Neural progenitor cell (in vitro differentiated cells): ENCODE data around the gene RBM12.

Source experiments
- EZH2 ChIP-seq: fragments of 200-600 bp; sonication (generic); IDR thresholded peaks from 2 replicates; pipeline ENCODE4 v1.6.1; 2017; ENCODE audit warnings: antibody characterized with exemption, mild to moderate bottlenecking, moderate library complexity
- EZH2phosphoT487 ChIP-seq: fragments of 200-600 bp; sonication (generic); IDR thresholded peaks from 2 replicates; pipeline ENCODE4 v1.6.1; 2017; ENCODE audit warnings: antibody characterized with exemption
- TF ChIP-seq, protein P1 (sequence below): fragments of 200-600 bp; sonication (generic); IDR thresholded peaks from 2 replicates; pipeline ENCODE4 v1.5.1; 2017; ENCODE audit warnings: antibody characterized with exemption, mild to moderate bottlenecking

DNA sequence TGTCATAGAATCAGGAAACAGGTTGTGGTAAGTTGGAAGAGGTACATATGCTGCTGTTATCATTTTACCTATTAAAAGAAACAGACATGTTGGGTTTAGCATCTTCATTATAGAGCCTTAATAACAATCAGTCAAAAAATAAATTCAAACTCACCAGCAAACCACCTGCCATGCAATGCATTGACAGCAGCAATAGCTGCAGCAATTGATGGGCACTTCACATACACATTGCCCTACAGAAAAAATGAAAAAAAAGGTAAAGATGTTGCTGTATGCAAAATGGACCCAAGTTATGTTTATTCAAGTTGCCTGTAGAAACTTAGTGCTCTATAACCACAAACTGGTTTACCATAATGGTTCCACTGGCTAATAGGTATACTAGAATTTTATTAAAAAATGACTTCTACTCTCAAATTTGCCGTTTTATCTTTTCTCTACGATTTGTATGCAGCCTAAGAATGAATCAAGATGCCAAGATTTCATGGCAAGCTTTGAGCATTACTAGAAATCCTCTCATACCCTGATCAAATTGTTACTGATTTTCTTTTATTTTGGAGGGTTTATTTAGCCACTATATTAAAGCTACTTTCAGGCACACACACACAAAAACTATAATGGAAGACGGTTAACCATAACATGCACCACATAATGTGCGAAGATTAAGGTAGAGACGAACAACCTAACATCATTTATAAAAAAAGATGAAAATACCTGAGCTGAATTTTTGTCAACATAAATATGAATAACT, 40.0 kb upstream of the RBM12 start:
- TF ChIP-seq EZH2 (no peak), EZH2phosphoT487 (no peak)
- TF ChIP-seq, protein P1, sequence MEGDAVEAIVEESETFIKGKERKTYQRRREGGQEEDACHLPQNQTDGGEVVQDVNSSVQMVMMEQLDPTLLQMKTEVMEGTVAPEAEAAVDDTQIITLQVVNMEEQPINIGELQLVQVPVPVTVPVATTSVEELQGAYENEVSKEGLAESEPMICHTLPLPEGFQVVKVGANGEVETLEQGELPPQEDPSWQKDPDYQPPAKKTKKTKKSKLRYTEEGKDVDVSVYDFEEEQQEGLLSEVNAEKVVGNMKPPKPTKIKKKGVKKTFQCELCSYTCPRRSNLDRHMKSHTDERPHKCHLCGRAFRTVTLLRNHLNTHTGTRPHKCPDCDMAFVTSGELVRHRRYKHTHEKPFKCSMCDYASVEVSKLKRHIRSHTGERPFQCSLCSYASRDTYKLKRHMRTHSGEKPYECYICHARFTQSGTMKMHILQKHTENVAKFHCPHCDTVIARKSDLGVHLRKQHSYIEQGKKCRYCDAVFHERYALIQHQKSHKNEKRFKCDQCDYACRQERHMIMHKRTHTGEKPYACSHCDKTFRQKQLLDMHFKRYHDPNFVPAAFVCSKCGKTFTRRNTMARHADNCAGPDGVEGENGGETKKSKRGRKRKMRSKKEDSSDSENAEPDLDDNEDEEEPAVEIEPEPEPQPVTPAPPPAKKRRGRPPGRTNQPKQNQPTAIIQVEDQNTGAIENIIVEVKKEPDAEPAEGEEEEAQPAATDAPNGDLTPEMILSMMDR = no peak
